Liver (tissue), 9 donors: ENCODE results near the gene NFIA. TPM values are rescaled to one million over a fixed set of nuclear protein-coding genes. Genes with fewer than 3 reads are reported as not detected.

Source experiments
- DNase-seq: peaks from one replicate; pipeline ENCODE4 v3.0.0-alpha.2; 2017; ENCODE audit warnings: low spot score
- H3K27ac ChIP-seq, 2 donors: one replicate each; pipeline ENCODE4 v1.7.0; 2013; ENCODE audit warnings: inconsistent platforms in 2 of 2, low read length in 2 of 2, control low read depth in 1 of 2, low read depth in 1 of 2, mild to moderate bottlenecking in 1 of 2
- H3K27me3 ChIP-seq, 4 donors: one replicate each; pipeline versions ENCODE4 v1.6.1 to v1.7.0; 2013; ENCODE audit warnings: low read length in 3 of 4, inconsistent platforms in 1 of 4, mild to moderate bottlenecking in 1 of 4, moderate library complexity in 1 of 4; ENCODE audit not compliant: control insufficient read depth in 4 of 4, insufficient read depth in 4 of 4
- H3K36me3 ChIP-seq, 4 donors: one replicate each; pipeline versions ENCODE4 v1.6.1 to v1.7.0; 2013; ENCODE audit warnings: low read length in 3 of 4, mild to moderate bottlenecking in 3 of 4, low read depth in 1 of 4, moderate library complexity in 1 of 4; ENCODE audit not compliant: control insufficient read depth in 4 of 4, insufficient read depth in 3 of 4
- H3K4me1 ChIP-seq, 4 donors: one replicate each; pipeline versions ENCODE4 v1.6.1 to v1.7.0; 2013; ENCODE audit warnings: low read length in 3 of 4, mild to moderate bottlenecking in 3 of 4, moderate library complexity in 1 of 4; ENCODE audit not compliant: control insufficient read depth in 4 of 4, insufficient read depth in 4 of 4
- H3K4me3 ChIP-seq, 3 donors: one replicate each; pipeline versions ENCODE4 v1.6.1 to v1.7.0; 2013; ENCODE audit warnings: low read length in 3 of 3, control low read depth in 1 of 3, low read depth in 1 of 3, mild to moderate bottlenecking in 1 of 3
- H3K9ac ChIP-seq, 2 donors: one replicate each; pipeline ENCODE4 v1.7.0; 2013; ENCODE audit warnings: low read length in 2 of 2, mild to moderate bottlenecking in 2 of 2, moderate library complexity in 2 of 2, control low read depth in 1 of 2, low read depth in 1 of 2
- H3K9me3 ChIP-seq, 4 donors: one replicate each; pipeline versions ENCODE4 v1.6.1 to v1.7.0; 2013; ENCODE audit warnings: low read length in 3 of 4; ENCODE audit not compliant: control insufficient read depth in 4 of 4
- CTCF ChIP-seq: fragments of 150-350 bp; IDR thresholded peaks from 2 replicates; pipeline ENCODE4 v1.5.1; 2017; ENCODE audit warnings: improper control_type of control experiment, low read depth, low read length; ENCODE audit not compliant: missing input control
- FOXA2 ChIP-seq: IDR thresholded peaks from 2 replicates; pipeline ENCODE4 v1.6.1; 2016; ENCODE audit warnings: antibody characterized with exemption
- GABPA ChIP-seq, 2 donors: IDR thresholded peaks in 1 of 2; conservative IDR thresholded peaks in 1 of 2; 2 replicates each; pipeline ENCODE4 v1.6.1; 2016; ENCODE audit warnings: antibody characterized with exemption in 2 of 2, mild to moderate bottlenecking in 1 of 2, moderate library complexity in 1 of 2
- HNF4A ChIP-seq, 2 donors: conservative IDR thresholded peaks; 2 replicates each; pipeline ENCODE4 v1.6.1; 2016; ENCODE audit warnings: antibody characterized with exemption in 2 of 2, mild to moderate bottlenecking in 2 of 2
- HNF4G ChIP-seq: IDR thresholded peaks from 2 replicates; pipeline ENCODE4 v1.6.1; 2016; ENCODE audit warnings: antibody characterized with exemption
- MAX ChIP-seq: IDR thresholded peaks from 2 replicates; pipeline ENCODE4 v1.6.1; 2016; ENCODE audit warnings: antibody characterized with exemption
- NR2F2 ChIP-seq: IDR thresholded peaks from 2 replicates; pipeline ENCODE4 v1.6.1; 2016; ENCODE audit warnings: antibody characterized with exemption
- RXRA ChIP-seq, 2 donors: IDR thresholded peaks; 2 replicates each; pipeline ENCODE4 v1.6.1; 2017 to 2018; ENCODE audit warnings: antibody characterized with exemption in 2 of 2, mild to moderate bottlenecking in 1 of 2
- SP1 ChIP-seq: IDR thresholded peaks from 2 replicates; pipeline ENCODE4 v1.6.1; 2018; ENCODE audit warnings: antibody characterized with exemption, mild to moderate bottlenecking
- YY1 ChIP-seq: IDR thresholded peaks from 2 replicates; pipeline ENCODE4 v1.6.1; 2016; ENCODE audit warnings: antibody characterized with exemption, mild to moderate bottlenecking
- ZBTB33 ChIP-seq: IDR thresholded peaks from 2 replicates; pipeline ENCODE4 v1.6.1; 2016; ENCODE audit warnings: antibody characterized with exemption
- WGBS: extraction: QIAGEN DNeasy Blood & Tissue Kit; methylation state at CpG from one replicate; pipeline ENCODE4 v1.1.7; 2013; 5-methylcytosine and 5-hydroxymethylcytosine counted together
- polyA plus RNA-seq, 2 donors: library from polyadenylated mRNA; stranded (reverse) in 1 of 2; unstranded in 1 of 2; fragments of 200-250 nt in 1 of 2; fragments of >200 nt in 1 of 2; fragmentation: Nextera tagmentation in 1 of 2; extraction: Ambion mirVana in 1 of 2; gene quantifications; one replicate each; pipeline versions ENCODE4 v1.2.1 to v1.2.3, GENCODE V29; 2013 to 2015
- total RNA-seq, 2 donors: library from RNA; depleted of rRNA; stranded (reverse); fragments of >200 nt; gene quantifications; one replicate each; pipeline ENCODE4 v1.2.3, GENCODE V29; 2014
- donor health status: healthy.
- donor health status: healthy.
- donor health status: healthy.
- donor health status: healthy.
- donor health status: healthy.

NFIA gene
- total and polyA plus RNA-seq, 4 donors: 6.8 to 53.7 (median 22.2) TPM

- peaks cover 3 to 18% (median 12%) of the 10 kb centered on the region in 4 donors for H3K4me1 ChIP-seq
- WGBS: 93% methylated on average over 9 of the region's 9 CpGs
- no peak overlapping the region for H3K4me3 ChIP-seq
- no peaks in the 10 kb centered on the region for H3K9me3 ChIP-seq
- H3K36me3 ChIP-seq: peaks cover 0 to 5% (median 0%) of the 10 kb centered on the region in 4 donors
- no peak overlapping the region for H3K9ac ChIP-seq
- no peak for DNase-seq
- peak overlapping the region in 1 of 2 donors; percentile 0 for H3K27ac ChIP-seq
- no peaks in the 10 kb centered on the region for H3K27me3 ChIP-seq
- TF ChIP-seq MAX (no peak), YY1 (no peak), HNF4G (no peak), FOXA2 (no peak), CTCF (no peak), HNF4A (conservative IDR thresholded peaks at IDR 0.05) (no peak)
Measured at GRCh38 chr1:61448914-61449313, 366.6 kb downstream of the NFIA start.

- Histone ChIP-seq H3K9me3 (no peaks in the 10 kb centered on the region), H3K36me3 (peaks cover 0 to 5% (median 0%) of the 10 kb centered on the region in 4 donors), H3K4me1 (peaks cover 3 to 18% (median 12%) of the 10 kb centered on the region in 4 donors), H3K27me3 (no peaks in the 10 kb centered on the region), H3K9ac (no peak overlapping the region), H3K27ac (no peak overlapping the region), H3K4me3 (no peak overlapping the region)
- 85% methylated on average over 5 of the region's 5 CpGs for WGBS
- TF ChIP-seq YY1: no peak
- no peak for TF ChIP-seq GABPA (IDR thresholded peaks at IDR 0.05 in 1 of 2, conservative IDR thresholded peaks at IDR 0.05 in 1 of 2)
- DNase-seq: no peak
Measured at GRCh38 chr1:61449410-61449809, 367.0 kb downstream of the NFIA start.

GRCh38 chr1:61450454-61450853, 368.1 kb downstream of the NFIA start:
- peaks cover 2 to 6% (median 3%) of the 10 kb centered on the region in 4 donors for H3K36me3 ChIP-seq
- no peak for DNase-seq

More at GRCh38 chr1:61450454-61450853, 368.1 kb downstream of the NFIA start:
- no peaks in the 10 kb centered on the region for H3K27me3 ChIP-seq
- WGBS: 33% methylated on average over 4 of the region's 4 CpGs
- TF ChIP-seq NR2F2 (peak; percentile 81), ZBTB33 (no peak), SP1 (peak; percentile 31), RXRA (IDR thresholded peaks at IDR 0.05) (peak; percentile 48 to 62)
- peak overlapping the region in 1 of 2 donors; percentile 23 for H3K9ac ChIP-seq
- no peaks in the 10 kb centered on the region for H3K9me3 ChIP-seq
- H3K4me1 ChIP-seq: peaks cover 3 to 18% (median 12%) of the 10 kb centered on the region in 4 donors
- H3K4me3 ChIP-seq: no peak overlapping the region
- peak overlapping the region in 1 of 2 donors; percentile 38 for H3K27ac ChIP-seq
